ENCODE results near the gene HSF2. TPM values are rescaled to one million over a fixed set of nuclear protein-coding genes. Genes with fewer than 3 reads are reported as not detected.

HSF2 gene
- total and polyA plus RNA-seq, 9 donors = 24.1 to 30.8 (median 28.6) TPM

DNA sequence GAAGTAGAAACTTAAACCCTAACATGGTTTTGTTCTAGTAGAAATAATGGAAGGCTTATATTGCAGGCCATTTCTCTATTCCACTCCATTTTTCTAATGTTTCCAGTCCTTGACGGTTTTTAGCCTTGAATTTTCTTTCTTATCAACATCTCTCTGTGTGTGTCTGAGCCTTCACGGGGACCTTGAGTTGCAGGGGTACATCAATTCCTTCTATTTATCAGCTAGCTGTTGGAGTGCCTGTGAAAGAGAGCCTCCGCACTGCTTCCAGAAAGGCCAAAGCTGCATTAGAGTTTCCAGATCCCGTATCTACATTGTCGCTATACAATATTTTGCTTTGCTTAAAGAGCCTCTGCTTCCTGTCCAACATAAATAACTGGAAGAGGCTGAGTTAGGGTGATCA, 5.4 kb upstream of the HSF2 start:
- Histone ChIP-seq H3K36me3 (ENCODE audit: control insufficient read depth, insufficient read depth, low read length) (no peaks in the 10 kb centered on the region), H3K4me1 (ENCODE audit: control insufficient read depth, insufficient read depth, low read length) (peaks cover under 1% of the 10 kb centered on the region), H3K27me3 (ENCODE audit: control insufficient read depth, insufficient read depth, low read length) (no peaks in the 10 kb centered on the region), H3K27ac (ENCODE audit: low read length) (no peak overlapping the region), H3K9me3 (replicated peaks; ENCODE audit: control insufficient read depth, low read depth, low read length) (no peaks in the 10 kb centered on the region), H3K4me3 (ENCODE audit: low read length) (no peak overlapping the region)
- no peak for DNase-seq
- WGBS (ENCODE audit: insufficient coverage) = 80% methylated on average over 1 of the region's 5 CpGs

DNA sequence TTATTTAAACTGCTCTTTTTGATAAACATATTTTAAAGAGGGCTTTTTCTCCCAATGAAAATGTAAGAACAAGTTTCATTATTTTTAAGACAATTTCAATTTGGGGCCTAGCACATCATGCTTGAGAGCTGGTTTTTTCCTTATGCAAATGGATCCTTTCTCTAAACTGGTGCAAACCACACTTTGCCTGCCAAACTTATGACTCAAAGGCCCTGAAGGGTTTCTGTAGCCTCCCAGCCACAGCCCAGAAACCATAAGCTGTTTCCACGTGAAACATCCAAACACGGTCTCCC, 451 bp upstream of the HSF2 start:
- peaks cover 2% of the 10 kb centered on the region for H3K4me1 ChIP-seq (ENCODE audit: control insufficient read depth, insufficient read depth, low read length)
- H3K27me3 ChIP-seq (ENCODE audit: control insufficient read depth, insufficient read depth, low read length) = no peaks in the 10 kb centered on the region
- WGBS (ENCODE audit: insufficient coverage) = no CpG with 5 or more reads among the region's 2 CpGs
- H3K27ac ChIP-seq (ENCODE audit: low read length) = peak overlapping the region; percentile 83
- DNase-seq = no peak
- H3K36me3 ChIP-seq (ENCODE audit: control insufficient read depth, insufficient read depth, low read length) = no peaks in the 10 kb centered on the region
- no peaks in the 10 kb centered on the region for H3K9me3 ChIP-seq (replicated peaks; ENCODE audit: control insufficient read depth, low read depth, low read length)
- peak overlapping the region; percentile 31 for H3K4me3 ChIP-seq (ENCODE audit: low read length)

DNA sequence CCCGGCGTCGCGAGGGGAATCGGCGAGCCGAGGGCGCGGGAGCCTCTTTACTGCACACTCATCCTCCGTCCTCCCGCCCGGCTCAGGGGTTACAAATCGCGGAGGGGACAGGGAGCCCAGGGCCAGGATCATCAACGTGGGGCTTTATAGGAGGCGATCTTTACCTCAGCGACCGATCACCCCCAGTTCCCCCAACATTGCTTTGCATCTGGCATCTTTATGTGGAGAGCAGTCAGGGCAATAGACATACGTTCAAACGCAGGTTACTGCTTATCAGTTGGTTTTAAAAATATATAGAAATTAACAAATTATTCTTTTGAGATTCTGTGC, 634 bp downstream of the HSF2 start:
- peak overlapping the region; percentile 97 for H3K4me3 ChIP-seq (ENCODE audit: low read length)
- no peaks in the 10 kb centered on the region for H3K27me3 ChIP-seq (ENCODE audit: control insufficient read depth, insufficient read depth, low read length)
- H3K36me3 ChIP-seq (ENCODE audit: control insufficient read depth, insufficient read depth, low read length) = no peaks in the 10 kb centered on the region
- peaks cover 2% of the 10 kb centered on the region for H3K4me1 ChIP-seq (ENCODE audit: control insufficient read depth, insufficient read depth, low read length)
- no peak for DNase-seq
- 0% methylated on average over 12 of the region's 20 CpGs for WGBS (ENCODE audit: insufficient coverage)
- peak overlapping the region; percentile 23 for H3K27ac ChIP-seq (ENCODE audit: low read length)
- no peaks in the 10 kb centered on the region for H3K9me3 ChIP-seq (replicated peaks; ENCODE audit: control insufficient read depth, low read depth, low read length)

DNA sequence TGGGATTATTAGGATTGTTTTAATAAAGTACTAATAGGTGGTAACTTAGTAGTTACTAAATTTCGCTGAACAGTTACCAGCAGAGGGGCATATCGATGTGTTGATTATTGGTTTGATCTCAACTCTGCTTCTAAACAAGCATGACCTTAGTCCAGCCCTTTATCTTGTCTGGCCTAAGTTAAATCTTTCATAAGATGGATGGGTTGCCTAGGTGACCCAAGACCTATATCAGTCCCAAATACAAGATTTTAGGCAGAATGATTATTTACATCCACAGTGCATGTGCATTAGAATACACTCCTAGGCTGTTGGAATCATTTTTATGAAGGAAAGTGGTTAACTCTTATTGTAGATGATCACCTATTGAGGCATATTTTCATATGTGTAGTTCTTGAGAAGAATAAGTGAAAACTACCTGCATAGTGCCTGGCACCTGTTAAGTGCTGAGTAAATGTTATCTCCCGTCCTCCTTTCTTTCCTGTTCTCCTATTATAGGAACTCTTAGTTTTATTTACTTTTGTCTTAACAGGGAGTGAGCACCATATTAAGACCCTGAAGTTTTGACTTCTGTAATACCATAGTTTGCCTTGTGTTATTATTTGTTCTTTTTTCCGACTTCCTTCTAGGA, 1.1 kb downstream of the HSF2 start:
- H3K36me3 ChIP-seq (ENCODE audit: control insufficient read depth, insufficient read depth, low read length) = no peaks in the 10 kb centered on the region
- no peak for DNase-seq
- WGBS (ENCODE audit: insufficient coverage) = no CpG with 5 or more reads among the region's 4 CpGs
- no peaks in the 10 kb centered on the region for H3K27me3 ChIP-seq (ENCODE audit: control insufficient read depth, insufficient read depth, low read length)
- H3K27ac ChIP-seq (ENCODE audit: low read length) = peak overlapping the region; percentile 23
- H3K4me3 ChIP-seq (ENCODE audit: low read length) = peak overlapping the region; percentile 97
- peaks cover 2% of the 10 kb centered on the region for H3K4me1 ChIP-seq (ENCODE audit: control insufficient read depth, insufficient read depth, low read length)
- H3K9me3 ChIP-seq (replicated peaks; ENCODE audit: control insufficient read depth, low read depth, low read length) = no peaks in the 10 kb centered on the region

DNA sequence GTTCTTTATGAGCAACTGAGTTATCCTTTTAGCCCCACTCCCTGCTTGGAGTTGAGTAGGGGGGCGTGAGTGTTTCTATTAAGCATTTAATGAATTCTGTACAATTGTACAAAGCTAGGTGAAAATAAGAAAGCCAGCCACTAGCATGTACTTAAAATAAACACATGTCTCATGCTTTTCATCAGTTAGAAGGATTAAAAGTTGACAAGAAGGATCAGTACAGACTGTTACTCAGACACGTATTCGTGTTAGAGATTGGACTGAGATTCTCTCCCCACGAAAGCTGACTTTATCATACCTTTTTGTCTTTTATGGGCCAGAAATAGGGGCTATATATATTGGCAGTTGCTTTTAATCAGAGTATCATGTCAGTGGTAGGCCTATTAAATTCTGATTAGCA, 1.7 kb downstream of the HSF2 start:
- no peak overlapping the region for H3K27ac ChIP-seq (ENCODE audit: low read length)

DNA sequence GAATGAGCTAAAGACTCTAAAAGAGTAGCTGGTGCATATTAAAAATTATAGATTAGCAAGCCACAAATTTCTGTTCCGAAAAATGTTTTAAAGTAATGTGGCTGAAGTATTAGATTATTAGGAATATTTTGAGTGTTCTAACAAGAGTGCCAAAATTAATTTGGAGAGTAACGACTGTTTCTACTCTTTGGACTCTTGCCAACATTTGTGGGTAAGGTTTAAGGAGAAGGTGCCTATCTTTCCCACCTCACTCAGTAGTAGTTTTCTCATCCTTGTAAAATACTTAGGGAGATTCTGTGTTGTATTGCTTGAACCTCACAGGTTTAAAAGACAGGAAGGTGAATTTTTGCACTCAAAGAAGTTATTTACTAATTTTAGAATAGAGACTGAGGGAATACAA, 5.0 kb downstream of the HSF2 start:
- Histone ChIP-seq H3K36me3 (ENCODE audit: control insufficient read depth, insufficient read depth, low read length) (no peaks in the 10 kb centered on the region), H3K4me3 (ENCODE audit: low read length) (no peak overlapping the region), H3K4me1 (ENCODE audit: control insufficient read depth, insufficient read depth, low read length) (no peaks in the 10 kb centered on the region), H3K9me3 (replicated peaks; ENCODE audit: control insufficient read depth, low read depth, low read length) (no peaks in the 10 kb centered on the region), H3K27ac (ENCODE audit: low read length) (no peak overlapping the region), H3K27me3 (ENCODE audit: control insufficient read depth, insufficient read depth, low read length) (no peaks in the 10 kb centered on the region)
- no peak for DNase-seq
- WGBS (ENCODE audit: insufficient coverage) = no CpG with 5 or more reads among the region's 2 CpGs

More for the DNA sequence above, 1.7 kb downstream of the HSF2 start:
- no peaks in the 10 kb centered on the region for H3K27me3 ChIP-seq (ENCODE audit: control insufficient read depth, insufficient read depth, low read length)
- DNase-seq = no peak
- no peaks in the 10 kb centered on the region for H3K36me3 ChIP-seq (ENCODE audit: control insufficient read depth, insufficient read depth, low read length)
- peak overlapping the region; percentile 97 for H3K4me3 ChIP-seq (ENCODE audit: low read length)
- WGBS (ENCODE audit: insufficient coverage) = no CpG with 5 or more reads among the region's 4 CpGs
- peaks cover 2% of the 10 kb centered on the region for H3K4me1 ChIP-seq (ENCODE audit: control insufficient read depth, insufficient read depth, low read length)
- no peaks in the 10 kb centered on the region for H3K9me3 ChIP-seq (replicated peaks; ENCODE audit: control insufficient read depth, low read depth, low read length)

DNA sequence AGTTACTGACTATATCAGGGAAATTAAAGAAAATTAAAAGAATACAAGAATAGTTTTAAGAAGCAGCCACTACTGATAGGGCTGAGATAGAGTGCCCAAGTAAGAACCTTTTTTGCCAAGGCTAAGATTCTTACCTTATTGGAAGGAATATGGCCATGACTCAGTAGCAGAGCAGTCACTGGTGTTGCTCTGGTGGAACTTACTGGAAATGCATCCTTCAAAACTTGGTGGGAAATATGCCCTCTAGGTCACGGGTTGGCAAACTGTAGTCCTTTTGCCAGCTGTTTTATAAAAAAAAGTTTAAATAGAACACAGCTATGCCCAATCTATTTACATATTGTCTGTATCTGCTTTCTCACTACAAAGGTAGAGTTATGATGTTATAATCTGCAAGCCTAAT, 6.0 kb downstream of the HSF2 start:
- Histone ChIP-seq H3K27ac (ENCODE audit: low read length) (no peak overlapping the region), H3K9me3 (replicated peaks; ENCODE audit: control insufficient read depth, low read depth, low read length) (no peaks in the 10 kb centered on the region), H3K27me3 (ENCODE audit: control insufficient read depth, insufficient read depth, low read length) (no peaks in the 10 kb centered on the region), H3K4me1 (ENCODE audit: control insufficient read depth, insufficient read depth, low read length) (no peaks in the 10 kb centered on the region), H3K4me3 (ENCODE audit: low read length) (no peak overlapping the region), H3K36me3 (ENCODE audit: control insufficient read depth, insufficient read depth, low read length) (no peaks in the 10 kb centered on the region)
- WGBS (ENCODE audit: insufficient coverage) = no CpG with 5 or more reads among the region's 1 CpG
- DNase-seq = no peak

DNA sequence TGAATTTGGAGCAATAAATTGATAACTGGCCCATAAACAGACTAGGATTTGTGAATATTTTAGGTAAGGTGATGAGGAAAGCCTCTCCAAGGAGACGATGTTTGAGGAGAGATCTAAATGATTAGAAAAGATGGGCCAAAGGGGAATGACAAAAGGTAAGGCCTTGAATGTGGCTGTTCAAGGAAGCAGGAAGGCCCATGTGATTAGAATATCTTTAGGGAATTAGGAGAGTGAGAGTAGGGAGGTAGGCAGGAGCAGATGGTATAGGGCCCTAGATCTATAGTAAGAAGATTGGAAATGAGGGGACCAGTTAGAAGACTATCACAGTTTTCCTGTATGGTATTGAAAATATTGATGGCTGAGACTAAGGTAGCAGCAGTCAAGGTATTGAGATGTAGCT, 6.7 kb downstream of the HSF2 start:
- Histone ChIP-seq H3K27me3 (ENCODE audit: control insufficient read depth, insufficient read depth, low read length) (no peaks in the 10 kb centered on the region), H3K4me3 (ENCODE audit: low read length) (no peak overlapping the region), H3K36me3 (ENCODE audit: control insufficient read depth, insufficient read depth, low read length) (no peaks in the 10 kb centered on the region), H3K27ac (ENCODE audit: low read length) (no peak overlapping the region), H3K9me3 (replicated peaks; ENCODE audit: control insufficient read depth, low read depth, low read length) (no peaks in the 10 kb centered on the region), H3K4me1 (ENCODE audit: control insufficient read depth, insufficient read depth, low read length) (no peaks in the 10 kb centered on the region)
- WGBS (ENCODE audit: insufficient coverage) = 100% methylated on average over 1 of the region's 1 CpG
- DNase-seq = no peak

DNA sequence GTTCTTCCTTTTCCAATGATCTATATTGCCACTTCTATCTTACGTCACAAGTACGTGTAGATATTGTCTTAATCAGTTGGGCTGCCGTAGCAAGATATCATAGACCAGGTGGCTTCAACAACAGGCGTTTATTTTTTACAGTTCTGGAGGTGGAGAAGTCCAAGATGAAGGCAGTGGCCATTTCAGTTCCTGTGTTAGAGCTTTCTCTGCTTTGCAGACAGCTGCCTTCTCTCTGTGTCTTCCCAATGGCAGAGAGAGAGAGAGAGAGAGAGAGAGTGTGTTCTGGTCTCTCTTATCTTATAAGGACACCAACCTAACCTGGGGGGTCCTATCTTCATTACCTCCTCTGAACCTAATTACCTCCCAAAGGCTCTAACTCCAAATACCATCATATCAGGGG, 8.3 kb downstream of the HSF2 start:
- Histone ChIP-seq H3K9me3 (replicated peaks; ENCODE audit: control insufficient read depth, low read depth, low read length) (no peaks in the 10 kb centered on the region), H3K27ac (ENCODE audit: low read length) (no peak overlapping the region), H3K4me1 (ENCODE audit: control insufficient read depth, insufficient read depth, low read length) (no peaks in the 10 kb centered on the region), H3K4me3 (ENCODE audit: low read length) (no peak overlapping the region), H3K36me3 (ENCODE audit: control insufficient read depth, insufficient read depth, low read length) (peaks cover 2% of the 10 kb centered on the region), H3K27me3 (ENCODE audit: control insufficient read depth, insufficient read depth, low read length) (no peaks in the 10 kb centered on the region)
- no peak for DNase-seq
- WGBS (ENCODE audit: insufficient coverage) = 94% methylated on average over 2 of the region's 4 CpGs

DNA sequence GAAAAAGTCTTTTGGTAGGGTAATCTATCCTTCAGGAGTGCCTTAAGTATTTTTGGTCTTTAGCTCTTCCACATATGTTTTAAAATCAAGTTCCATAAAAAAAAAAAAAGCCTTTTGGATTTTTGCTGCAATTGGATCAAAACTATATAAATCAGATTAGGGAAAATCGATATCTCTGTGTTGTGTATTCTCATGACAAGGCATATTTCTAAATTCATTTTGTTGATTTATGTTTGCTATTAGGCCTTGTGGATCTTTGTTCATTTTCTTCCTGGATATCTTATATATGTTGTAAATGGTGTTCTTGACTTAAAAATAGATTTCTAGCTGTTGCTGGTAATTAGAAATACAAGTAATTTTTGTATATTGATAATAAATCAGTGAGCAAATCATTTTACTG, 8.8 kb downstream of the HSF2 start:
- Histone ChIP-seq H3K4me1 (ENCODE audit: control insufficient read depth, insufficient read depth, low read length) (no peaks in the 10 kb centered on the region), H3K27ac (ENCODE audit: low read length) (no peak overlapping the region), H3K27me3 (ENCODE audit: control insufficient read depth, insufficient read depth, low read length) (no peaks in the 10 kb centered on the region), H3K9me3 (replicated peaks; ENCODE audit: control insufficient read depth, low read depth, low read length) (no peaks in the 10 kb centered on the region), H3K4me3 (ENCODE audit: low read length) (no peak overlapping the region), H3K36me3 (ENCODE audit: control insufficient read depth, insufficient read depth, low read length) (peaks cover 2% of the 10 kb centered on the region)
- no peak for DNase-seq
- WGBS (ENCODE audit: insufficient coverage) = no CpG with 5 or more reads among the region's 1 CpG

DNA sequence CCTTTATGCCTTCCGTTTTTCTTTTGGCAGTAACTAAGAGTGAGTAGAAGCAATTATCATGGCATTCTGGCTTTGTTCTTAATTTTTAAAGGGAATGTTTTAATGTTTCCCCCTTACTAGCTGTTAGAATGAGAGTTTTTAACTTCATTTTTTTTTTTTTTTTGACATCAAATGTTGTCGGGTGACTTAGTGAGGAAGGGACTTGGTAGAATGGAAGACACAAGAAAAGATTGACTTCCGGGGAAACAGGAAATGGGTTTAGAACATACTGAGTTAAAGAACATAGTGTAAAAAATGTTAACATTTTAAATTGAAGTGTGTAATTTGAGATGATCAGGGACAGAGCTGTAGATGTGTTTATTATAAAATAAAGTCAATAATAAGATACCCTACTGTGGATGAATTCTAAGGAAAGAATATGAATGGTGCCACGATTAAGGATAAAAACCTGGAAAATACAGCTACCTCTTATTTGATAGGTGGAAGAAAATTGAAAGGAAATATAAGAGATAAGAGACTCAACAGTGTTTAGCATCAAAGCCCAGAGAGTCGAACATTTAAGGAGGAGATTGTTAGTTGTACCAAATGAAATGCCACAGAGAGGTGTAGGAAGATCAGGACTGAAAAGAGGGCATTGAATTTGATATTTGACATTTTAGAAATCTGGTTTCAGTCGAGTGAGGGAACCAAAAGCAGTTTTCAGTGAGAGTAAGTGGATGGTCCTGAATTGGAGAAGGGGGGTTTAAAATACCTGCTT, 9.4 kb downstream of the HSF2 start:
- H3K36me3 ChIP-seq (ENCODE audit: control insufficient read depth, insufficient read depth, low read length) = peaks cover 2% of the 10 kb centered on the region
- no peak overlapping the region for H3K4me3 ChIP-seq (ENCODE audit: low read length)
- H3K27ac ChIP-seq (ENCODE audit: low read length) = no peak overlapping the region
- WGBS (ENCODE audit: insufficient coverage) = 71% methylated on average over 2 of the region's 6 CpGs
- no peaks in the 10 kb centered on the region for H3K27me3 ChIP-seq (ENCODE audit: control insufficient read depth, insufficient read depth, low read length)
- H3K4me1 ChIP-seq (ENCODE audit: control insufficient read depth, insufficient read depth, low read length) = no peaks in the 10 kb centered on the region
- no peak for DNase-seq
- no peaks in the 10 kb centered on the region for H3K9me3 ChIP-seq (replicated peaks; ENCODE audit: control insufficient read depth, low read depth, low read length)
